H1 (cell line): ENCODE data around the gene NXPH4. TPM values are rescaled to one million over a fixed set of nuclear protein-coding genes. Genes with fewer than 3 reads are reported as not detected.

Experiments
- CTCF ChIA-PET: fragments of 300-600 bp; sonication (Branson Sonifier 250); formaldehyde crosslinking; loops from one replicate; lab custom pipeline; 2021; ENCODE audit not compliant: partially characterized antibody; lab: Charles Lee
- POLR2A ChIA-PET: fragments of 300-600 bp; sonication (Branson Sonifier 250); formaldehyde crosslinking; loops from one replicate; lab custom pipeline; 2021; ENCODE audit warnings: inconsistent platforms; ENCODE audit not compliant: partially characterized antibody; lab: Charles Lee
- DNase-seq, 2 experiments: peaks; one replicate each; pipeline versions ENCODE4 v3.0.0 to v3.0.0-alpha.2; 2010 to 2022; ENCODE audit warnings: low spot score in 2 of 2, low read depth in 1 of 2, mixed read lengths in 1 of 2
- FAIRE-seq: peaks from 2 replicates; lab custom pipeline; 2011; peaks lifted over from hg19 to GRCh38; lab: Jason Lieb, UNC
- H2AFZ ChIP-seq: 2 replicates; pipeline ENCODE4 v1.8.1; 2012; ENCODE audit warnings: low read length, inconsistent platforms
- H2AK5ac ChIP-seq: 2 replicates; pipeline ENCODE4 v1.6.1; 2013; ENCODE audit warnings: low read depth, low read length
- H2BK120ac ChIP-seq: replicated peaks from 2 replicates; pipeline ENCODE3; 2013; ENCODE audit warnings: low read depth, low read length, inconsistent platforms
- H2BK12ac ChIP-seq: 2 replicates; pipeline ENCODE4 v1.6.1; 2013; ENCODE audit warnings: low read depth, low read length
- H2BK15ac ChIP-seq: 2 replicates; pipeline ENCODE4 v1.6.1; 2013; ENCODE audit warnings: low read length
- H2BK20ac ChIP-seq: 2 replicates; pipeline ENCODE4 v1.6.1; 2013; ENCODE audit warnings: low read length
- H2BK5ac ChIP-seq: 2 replicates; pipeline ENCODE4 v1.6.1; 2013; ENCODE audit warnings: low read depth, low read length
- H3K14ac ChIP-seq: 2 replicates; pipeline ENCODE4 v1.6.1; 2013; ENCODE audit warnings: inconsistent platforms; ENCODE audit not compliant: insufficient read length
- H3K18ac ChIP-seq: 2 replicates; pipeline ENCODE4 v1.6.1; 2013; ENCODE audit warnings: low read length; ENCODE audit errors: extremely low read depth
- H3K23ac ChIP-seq: 2 replicates; pipeline ENCODE4 v1.6.1; 2013; ENCODE audit warnings: inconsistent platforms; ENCODE audit not compliant: insufficient read length
- H3K23me2 ChIP-seq: 2 replicates; pipeline ENCODE4 v1.6.1; 2013; ENCODE audit warnings: low read depth, low read length
- H3K27ac ChIP-seq: 2 replicates; pipeline ENCODE4 v1.6.1; 2011; ENCODE audit warnings: low read depth, low read length, inconsistent platforms
- H3K27me3 ChIP-seq, 4 experiments: replicated peaks in 1 of 4; 1 replicate in 1 of 4; 2 replicates in 3 of 4; pipeline versions ENCODE4 v1.6.1 to v1.8.1; 2011 to 2013; ENCODE audit warnings: low read length in 3 of 4, mild to moderate bottlenecking in 3 of 4, inconsistent platforms in 2 of 4, mixed read lengths in 2 of 4, moderate library complexity in 1 of 4; ENCODE audit not compliant: control insufficient read depth in 3 of 4, insufficient read depth in 3 of 4; ENCODE audit errors: extremely low read depth in 1 of 4
- H3K36me3 ChIP-seq, 4 experiments: 2 replicates each; pipeline versions ENCODE4 v1.6.1 to v1.8.1; 2011 to 2013; ENCODE audit warnings: mild to moderate bottlenecking in 4 of 4, low read length in 3 of 4, moderate library complexity in 2 of 4, control low read depth in 1 of 4, inconsistent platforms in 1 of 4; ENCODE audit not compliant: insufficient read depth in 4 of 4, control insufficient read depth in 2 of 4
- H3K4ac ChIP-seq: replicated peaks from 2 replicates; pipeline ENCODE3; 2013; ENCODE audit warnings: low read length, low read depth, mixed read lengths, inconsistent platforms; ENCODE audit not compliant: insufficient read length
- H3K4me1 ChIP-seq, 4 experiments: replicated peaks in 1 of 4; 1 replicate in 1 of 4; 2 replicates in 3 of 4; pipeline versions ENCODE4 v1.6.1 to v1.8.1; 2011 to 2013; ENCODE audit warnings: low read length in 3 of 4, inconsistent platforms in 2 of 4, mixed read lengths in 1 of 4; ENCODE audit not compliant: insufficient read depth in 4 of 4, control insufficient read depth in 3 of 4
- H3K4me2 ChIP-seq, 2 experiments: 2 replicates each; pipeline versions ENCODE4 v1.6.1 to v1.8.1; 2011 to 2013; ENCODE audit warnings: low read depth in 2 of 2, low read length in 2 of 2, control low read depth in 1 of 2, inconsistent platforms in 1 of 2, mild to moderate bottlenecking in 1 of 2; ENCODE audit not compliant: insufficient read depth in 1 of 2
- H3K4me3 ChIP-seq, 4 experiments: fragments of 200-600, 300-600 bp in 1 of 4; sonication (generic), shearing (Covaris generic), sonication (Bioruptor Twin) in 1 of 4; 2 replicates each; pipeline versions ENCODE4 v1.5.1 to v1.8.1; 2011 to 2016; ENCODE audit warnings: low read length in 4 of 4, low read depth in 3 of 4, control low read depth in 2 of 4, inconsistent platforms in 2 of 4, mild to moderate bottlenecking in 2 of 4, mixed read lengths in 1 of 4, moderate library complexity in 1 of 4; ENCODE audit not compliant: insufficient read depth in 2 of 4; ENCODE audit errors: extremely low read depth in 1 of 4
- H3K56ac ChIP-seq: replicated peaks from 2 replicates; pipeline ENCODE3; 2013; ENCODE audit warnings: low read depth, mild to moderate bottlenecking, mixed read lengths, low read length, inconsistent platforms; ENCODE audit not compliant: insufficient read length
- H3K79me1 ChIP-seq: 2 replicates; pipeline ENCODE4 v1.6.1; 2013; ENCODE audit warnings: low read depth, low read length, control low read depth
- H3K79me2 ChIP-seq, 2 experiments: 2 replicates each; pipeline versions ENCODE4 v1.6.1 to v1.8.1; 2012 to 2013; ENCODE audit warnings: low read length in 2 of 2, mild to moderate bottlenecking in 2 of 2, inconsistent platforms in 1 of 2; ENCODE audit not compliant: insufficient read depth in 2 of 2, control insufficient read depth in 1 of 2
- H3K9ac ChIP-seq, 4 experiments: replicated peaks in 1 of 4; 1 replicate in 1 of 4; 2 replicates in 3 of 4; pipeline versions ENCODE4 v1.6.1 to v1.8.1; 2011 to 2013; ENCODE audit warnings: low read depth in 3 of 4, low read length in 3 of 4, control low read depth in 2 of 4, mild to moderate bottlenecking in 2 of 4, moderate library complexity in 2 of 4, inconsistent platforms in 1 of 4; ENCODE audit errors: extremely low read depth in 1 of 4
- H3K9me3 ChIP-seq, 2 experiments: 2 replicates each; pipeline versions ENCODE4 v1.6.1 to v1.8.1; 2012 to 2013; ENCODE audit warnings: mild to moderate bottlenecking in 2 of 2, moderate library complexity in 2 of 2, control low read depth in 1 of 2, inconsistent platforms in 1 of 2, low read depth in 1 of 2, low read length in 1 of 2, mixed read lengths in 1 of 2; ENCODE audit not compliant: insufficient read depth in 2 of 2
- H4K20me1 ChIP-seq, 2 experiments: replicated peaks in 1 of 2; 2 replicates each; pipeline versions ENCODE3 to v1.8.1; 2011 to 2013; ENCODE audit warnings: inconsistent platforms in 2 of 2, low read length in 2 of 2, mild to moderate bottlenecking in 1 of 2; ENCODE audit not compliant: insufficient read depth in 2 of 2, control insufficient read depth in 1 of 2
- H4K5ac ChIP-seq: 2 replicates; pipeline ENCODE4 v1.6.1; 2013; ENCODE audit warnings: low read length, low read depth, mixed read lengths, inconsistent platforms; ENCODE audit not compliant: insufficient read length
- H4K8ac ChIP-seq: 2 replicates; pipeline ENCODE4 v1.8.0; 2013; ENCODE audit warnings: mild to moderate bottlenecking, moderate library complexity, low read length, inconsistent platforms; ENCODE audit not compliant: insufficient read depth; ENCODE audit errors: extremely low read depth
- H4K91ac ChIP-seq: replicated peaks from 2 replicates; pipeline ENCODE3; 2013; ENCODE audit warnings: low read length, mixed read lengths, inconsistent platforms; ENCODE audit not compliant: insufficient read length
- ATF2 ChIP-seq: IDR thresholded peaks from 2 replicates; pipeline ENCODE4 v1.6.1; 2012; ENCODE audit warnings: low read length, inconsistent platforms
- CTBP2 ChIP-seq: IDR thresholded peaks from 2 replicates; pipeline ENCODE4 v1.7.0; 2011; ENCODE audit warnings: borderline replicate concordance, mild to moderate bottlenecking, moderate library complexity, mixed read lengths, low read length; ENCODE audit not compliant: insufficient read depth, insufficient read length
- CTCF ChIP-seq, 3 experiments: IDR thresholded peaks; 1 replicate in 2 of 3; 2 replicates in 1 of 3; pipeline versions ENCODE4 v1.5.1 to v1.6.1; 2011; ENCODE audit warnings: low read length in 3 of 3, mild to moderate bottlenecking in 3 of 3, inconsistent platforms in 2 of 3, low read depth in 1 of 3, moderate library complexity in 1 of 3; ENCODE audit not compliant: insufficient read depth in 1 of 3; ENCODE audit errors: control extremely low read depth in 1 of 3
- FOSL1 ChIP-seq: IDR thresholded peaks from 2 replicates; pipeline ENCODE4 v1.6.1; 2011; ENCODE audit warnings: mild to moderate bottlenecking, low read depth, low read length, moderate library complexity; ENCODE audit not compliant: insufficient read depth
- MAFK ChIP-seq: IDR thresholded peaks from 2 replicates; pipeline ENCODE4 v1.6.1; 2012; ENCODE audit warnings: low read depth, mild to moderate bottlenecking, improper control_type of control experiment, low read length
- RXRA ChIP-seq: IDR thresholded peaks from 2 replicates; pipeline ENCODE4 v1.6.1; 2011; ENCODE audit warnings: low read depth, mild to moderate bottlenecking, low read length, moderate library complexity; ENCODE audit not compliant: insufficient read depth
- SP2 ChIP-seq: IDR thresholded peaks from 2 replicates; pipeline ENCODE4 v1.6.1; 2012; ENCODE audit warnings: mild to moderate bottlenecking, low read length, inconsistent platforms
- TEAD4 ChIP-seq: IDR thresholded peaks from 2 replicates; pipeline ENCODE4 v1.6.1; 2012; ENCODE audit warnings: low read depth, low read length, inconsistent platforms, mixed read lengths
- WGBS, 2 experiments: shearing (Covaris generic) in 1 of 2; methylation state at CpG; one replicate each; pipeline versions ENCODE4 v1.1.6 to v1.1.7; 2013 to 2015; ENCODE audit warnings: low lambda C conversion rate in 2 of 2, mixed read lengths in 2 of 2, inconsistent platforms in 1 of 2, low coverage in 1 of 2, missing lambda C conversion rate in 1 of 2; ENCODE audit not compliant: insufficient replicate concordance in 2 of 2, insufficient coverage in 1 of 2, insufficient read length in 1 of 2; ENCODE audit errors: extremely low coverage in 1 of 2, missing lambda C conversion rate in 1 of 2; 5-methylcytosine and 5-hydroxymethylcytosine counted together
- polyA plus RNA-seq, 7 experiments: library from polyadenylated mRNA; depleted of rRNA in 3 of 7; stranded (reverse) in 5 of 7; unstranded in 2 of 7; fragments of >200 nt in 5 of 7; fragments of 200-250 nt in 2 of 7; gene quantifications; 1 replicate in 5 of 7; 2 replicates in 1 of 7; 4 replicates in 1 of 7; pipeline versions ENCODE4 v1.2.1 to v1.2.3, GENCODE V29; 2011 to 2013; ENCODE audit warnings: missing spikeins in 2 of 7, mixed read lengths in 2 of 7
- total RNA-seq: library from RNA; stranded (reverse); fragmentation: NEBNext Ultra II Directional; extraction: Animal tissue kit (Norgen Biotek cat#: 25700); gene quantifications from 2 replicates; pipeline ENCODE4 v1.2.1, GENCODE V29; 2021

NXPH4 gene
- total and polyA plus RNA-seq, 2 of the 8 experiments (the other 6 are each of a cell fraction or from before 2014, with no cell fraction given): 0.92 to 1.7 TPM

GRCh38 chr12:57247041-57247440, 30.4 kb downstream of the NXPH4 start:
- Histone ChIP-seq H3K9ac (no peak overlapping the region), H3K4me2 (peak overlapping the region; percentile 38 to 47; a peak in 3 of 4 replicates), H3K79me2 (no peaks in the 10 kb centered on the region), H2BK5ac (peak overlapping the region; percentile 82; the same call in 1 of the 2 replicates), H3K23me2 (peaks cover 2% of the 10 kb centered on the region; the same call in 1 of the 2 replicates), H4K8ac (no peak overlapping the region), H2BK120ac (no peak overlapping the region), H3K56ac (no peak overlapping the region), H3K36me3 (no peaks in the 10 kb centered on the region), H3K4me1 (peaks cover 5 to 16% (median 11%) of the 10 kb centered on the region in 4 experiments), H3K18ac (no peak overlapping the region), H2AFZ (no peak overlapping the region), H3K14ac (no peak overlapping the region), H3K79me1 (no peaks in the 10 kb centered on the region), H3K9me3 (no peaks in the 10 kb centered on the region; a peak in 1 of 4 replicates), H4K91ac (no peak overlapping the region), H4K20me1 (no peaks in the 10 kb centered on the region), H2BK12ac (0 out of 2 replicates have a peak overlapping the region, but pooled peaks have one; percentile 75), H2BK20ac (0 out of 2 replicates have a peak overlapping the region, but pooled peaks have one; percentile 9), H2BK15ac (no peak overlapping the region; the same call in 1 of the 2 replicates), H3K23ac (no peak overlapping the region), H3K4me3 (no peak overlapping the region), H4K5ac (no peak overlapping the region), H3K27me3 (peaks cover 5 to 18% (median 16%) of the 10 kb centered on the region in 4 experiments), H2AK5ac (no peak overlapping the region), H3K27ac (no peak overlapping the region), H3K4ac (no peak overlapping the region)
- 35% methylated on average over 1 of the region's 1 CpG; no CpG with 5 or more reads in 1 of the 2 experiments for WGBS, 2 experiments
- DNase-seq (no peak), FAIRE-seq (no peak)
- CTCF ChIA-PET: interaction anchor here (0.6 to 27.9 kb wide), 16 partner anchors 8 to 230 kb away, joined by 3 to 726 read pairs (median 3); partner anchors contain the start of genes GLI1, INHBE, NXPH4 and SHMT2
- POLR2A ChIA-PET: interaction anchor here (0.9 to 23.7 kb wide), 9 partner anchors 17 to 214 kb away, joined by 3 to 852 read pairs (median 4); partner anchors contain the start of genes NXPH4 and SHMT2
- TF ChIP-seq CTCF (IDR thresholded peaks at IDR 0.05; ENCODE audit: control extremely low read depth in 1 of 3, insufficient read depth in 1 of 3, low read depth in 1 of 3, low read length in 3 of 3): peak in 1 of 3 experiments; percentile 6; a peak in 1 of 4 replicates
- no peak for TF ChIP-seq TEAD4
- TF ChIP-seq RXRA: no peak
- TF ChIP-seq ATF2: no peak
- TF ChIP-seq FOSL1: no peak
- TF ChIP-seq CTBP2: no peak
- TF ChIP-seq SP2: no peak
- no peak for TF ChIP-seq MAFK
